IMR-90 (cell line): ENCODE results near the gene RIOX2. TPM values are rescaled to one million over a fixed set of nuclear protein-coding genes. Genes with fewer than 3 reads are reported as not detected.

Experiments used
- ATAC-seq: fragments of 200-7000 bp; cut with Tn5 transposase; 2 replicates; pipeline ENCODE4 v1.9.1; 2020; ENCODE audit warnings: low read depth, mild to moderate bottlenecking, moderate library complexity
- BruUV-seq: library from RNA; stranded (reverse); fragments of 400-500 nt; replicated peaks from 2 replicates; lab custom pipeline; 2021; lab: Mats Ljungman, UMichigan
- CTCF ChIA-PET: fragments of 300-600 bp; formaldehyde crosslinking; extraction: SDS; loops from one replicate; lab custom pipeline; 2021; ENCODE audit warnings: antibody characterized with exemption; lab: Yijun Ruan, JAX
- POLR2A ChIA-PET: fragments of 300-600 bp; sonication (Branson Sonifier 250); formaldehyde crosslinking; loops from one replicate; lab custom pipeline; 2022; ENCODE audit warnings: antibody characterized with exemption; ENCODE audit not compliant: unreplicated experiment; lab: Charles Lee
- DNase-seq: peaks from one replicate; pipeline ENCODE4 v3.0.0; 2013
- H2AFZ ChIP-seq: replicated peaks from 2 replicates; pipeline ENCODE3; 2013; ENCODE audit warnings: low read length, mild to moderate bottlenecking; ENCODE audit not compliant: poor library complexity
- H2AK5ac ChIP-seq: 2 replicates; pipeline ENCODE4 v1.6.1; 2013; ENCODE audit warnings: low read depth, low read length, inconsistent platforms
- H2AK9ac ChIP-seq: replicated peaks from 2 replicates; pipeline ENCODE3; 2013; ENCODE audit warnings: mild to moderate bottlenecking, low read depth, low read length, moderate library complexity; ENCODE audit not compliant: poor library complexity
- H2BK120ac ChIP-seq: 2 replicates; pipeline ENCODE4 v1.6.1; 2013; ENCODE audit warnings: low read depth, low read length, inconsistent platforms
- H2BK15ac ChIP-seq: 3 replicates; pipeline ENCODE4 v1.6.1; 2013; ENCODE audit warnings: low read depth, low read length, inconsistent platforms
- H2BK20ac ChIP-seq: 2 replicates; pipeline ENCODE4 v1.6.1; 2013; ENCODE audit warnings: low read depth, mild to moderate bottlenecking, inconsistent platforms, low read length, moderate library complexity
- H2BK5ac ChIP-seq: 2 replicates; pipeline ENCODE4 v1.6.1; 2013; ENCODE audit warnings: mild to moderate bottlenecking, low read depth, low read length, inconsistent platforms; ENCODE audit not compliant: poor library complexity, severe bottlenecking
- H3K14ac ChIP-seq: replicated peaks from 2 replicates; pipeline ENCODE4 v1.6.1; 2013; ENCODE audit warnings: low read depth, low read length, inconsistent platforms
- H3K18ac ChIP-seq: 2 replicates; pipeline ENCODE4 v1.6.1; 2013; ENCODE audit warnings: low read depth, low read length, control low read depth
- H3K23ac ChIP-seq: 2 replicates; pipeline ENCODE4 v1.6.1; 2013; ENCODE audit warnings: low read depth, low read length, inconsistent platforms
- H3K27ac ChIP-seq: 2 replicates; pipeline ENCODE4 v1.5.1; 2013; ENCODE audit warnings: mild to moderate bottlenecking, control low read depth, low read length; ENCODE audit not compliant: insufficient read depth
- H3K27me3 ChIP-seq: 2 replicates; pipeline ENCODE4 v1.6.1; 2013; ENCODE audit warnings: low read length; ENCODE audit not compliant: control insufficient read depth, insufficient read depth
- H3K36me3 ChIP-seq: 2 replicates; pipeline ENCODE4 v1.6.1; 2013; ENCODE audit warnings: low read length, mixed read lengths; ENCODE audit not compliant: control insufficient read depth, insufficient read depth
- H3K4ac ChIP-seq: 2 replicates; pipeline ENCODE4 v1.6.1; 2013; ENCODE audit warnings: low read depth, low read length, inconsistent platforms
- H3K4me1 ChIP-seq: 2 replicates; pipeline ENCODE4 v1.6.1; 2013; ENCODE audit warnings: low read length, mixed read lengths; ENCODE audit not compliant: control insufficient read depth, insufficient read depth
- H3K4me2 ChIP-seq: 2 replicates; pipeline ENCODE4 v1.6.1; 2013; ENCODE audit warnings: low read depth, mild to moderate bottlenecking, control low read depth, low read length, moderate library complexity
- H3K4me3 ChIP-seq: 2 replicates; pipeline ENCODE4 v1.5.1; 2013; ENCODE audit warnings: low read depth, mild to moderate bottlenecking, control low read depth, low read length, moderate library complexity; ENCODE audit not compliant: insufficient read depth
- H3K56ac ChIP-seq: 2 replicates; pipeline ENCODE4 v1.6.1; 2013; ENCODE audit warnings: low read length, inconsistent platforms; ENCODE audit not compliant: insufficient read depth; ENCODE audit errors: extremely low read depth
- H3K79me1 ChIP-seq, 2 experiments: 2 replicates each; pipeline ENCODE4 v1.6.1; 2013; ENCODE audit warnings: low read length in 2 of 2, inconsistent platforms in 1 of 2, low read depth in 1 of 2
- H3K9ac ChIP-seq: 2 replicates; pipeline ENCODE4 v1.6.1; 2013; ENCODE audit warnings: low read depth, low read length, control low read depth
- H3K9me1 ChIP-seq: 2 replicates; pipeline ENCODE4 v1.6.1; 2013; ENCODE audit warnings: low read length, inconsistent platforms; ENCODE audit not compliant: insufficient read depth
- H3K9me3 ChIP-seq: 2 replicates; pipeline ENCODE4 v1.6.1; 2013; ENCODE audit warnings: low read length; ENCODE audit not compliant: control insufficient read depth, insufficient read depth
- H4K20me1 ChIP-seq: 2 replicates; pipeline ENCODE4 v1.6.1; 2013; ENCODE audit warnings: low read length, inconsistent platforms; ENCODE audit not compliant: insufficient read depth
- H4K5ac ChIP-seq: 2 replicates; pipeline ENCODE4 v1.6.1; 2013; ENCODE audit warnings: mild to moderate bottlenecking, low read depth, low read length, control low read depth
- H4K8ac ChIP-seq, 2 experiments: 2 replicates each; pipeline ENCODE4 v1.6.1; 2013; ENCODE audit warnings: low read depth in 2 of 2, low read length in 2 of 2, control low read depth in 1 of 2, inconsistent platforms in 1 of 2
- H4K91ac ChIP-seq: 2 replicates; pipeline ENCODE4 v1.6.1; 2013; ENCODE audit warnings: low read depth, low read length, inconsistent platforms; ENCODE audit not compliant: insufficient read depth
- BHLHE40 ChIP-seq: fragments of 150-350 bp; IDR thresholded peaks from 2 replicates; pipeline ENCODE4 v1.6.1; 2016; ENCODE audit warnings: mild to moderate bottlenecking, low read depth, low read length
- CHD1 ChIP-seq: IDR thresholded peaks from 2 replicates; pipeline ENCODE4 v1.6.1; 2012; ENCODE audit warnings: low read depth, low read length, improper control_type of control experiment
- MAFK ChIP-seq: IDR thresholded peaks from 2 replicates; pipeline ENCODE4 v1.6.1; 2012; ENCODE audit warnings: low read depth, low read length, improper control_type of control experiment
- MXI1 ChIP-seq: IDR thresholded peaks from 2 replicates; pipeline ENCODE4 v1.6.1; 2012; ENCODE audit warnings: low read depth, mild to moderate bottlenecking, low read length, moderate library complexity, borderline replicate concordance
- NFE2L2 ChIP-seq: fragments of 150-350 bp; IDR thresholded peaks from 2 replicates; pipeline ENCODE4 v1.6.1; 2016; ENCODE audit warnings: low read depth, mild to moderate bottlenecking, low read length
- RAD21 ChIP-seq: IDR thresholded peaks from 2 replicates; pipeline ENCODE4 v1.6.1; 2012; ENCODE audit warnings: low read length, improper control_type of control experiment
- RFX5 ChIP-seq: IDR thresholded peaks from 2 replicates; pipeline ENCODE4 v1.8.0; 2012; ENCODE audit warnings: low read depth, mild to moderate bottlenecking, low read length, moderate library complexity
- SMC3 ChIP-seq: fragments of 150-350 bp; IDR thresholded peaks from 2 replicates; pipeline ENCODE4 v1.6.1; 2016; ENCODE audit warnings: low read depth, mild to moderate bottlenecking, antibody characterized with exemption, low read length, moderate library complexity
- WGBS, 2 experiments: methylation state at CpG; one replicate each; pipeline versions ENCODE4 v1.1.5 to v1.1.7; 2013; ENCODE audit warnings: missing lambda C conversion rate in 2 of 2; ENCODE audit not compliant: insufficient read length in 1 of 2; ENCODE audit errors: extremely low coverage in 2 of 2; 5-methylcytosine and 5-hydroxymethylcytosine counted together
- dilution Hi-C: fragments of 300-500 bp; cut with HindIII; formaldehyde crosslinking; loops from one replicate; pipeline ENCODE4 v1.14.3; 2018; ENCODE audit warnings: low sequenced_read_pairs; ENCODE audit not compliant: unreplicated experiment
- in situ Hi-C: fragments of 300-500 bp; cut with MboI; formaldehyde crosslinking; loops from 3 replicates; pipeline ENCODE4 v1.14.3; 2019; ENCODE audit warnings: low sequenced_read_pairs, inconsistent platforms, mixed read lengths
- intact Hi-C: fragments of 100-400 bp; cut with micrococcal nuclease; formaldehyde crosslinking; loops from 2 replicates; pipeline ENCODE4 v1.10.0; 2022
- polyA plus RNA-seq, 3 experiments: library from polyadenylated mRNA; depleted of rRNA; stranded (reverse); fragments of >200 nt; gene quantifications; 2 replicates each; pipeline ENCODE4 v1.2.3, GENCODE V29; 2012; ENCODE audit warnings: low replicate concordance in 1 of 3
- total RNA-seq: library from RNA; depleted of rRNA; stranded (reverse); fragments of >200 nt; gene quantifications from 2 replicates; pipeline ENCODE4 v1.2.3, GENCODE V29; 2012
- TF ChIP-seq, protein P1 (sequence below): conservative IDR thresholded peaks from 2 replicates; pipeline ENCODE4 v1.5.1; 2012; ENCODE audit warnings: mild to moderate bottlenecking, low read depth, low read length, improper control_type of control experiment
- TF ChIP-seq, protein P2 (sequence below): fragments of 150-350 bp; IDR thresholded peaks from 2 replicates; pipeline ENCODE4 v1.6.1; 2017; ENCODE audit warnings: mild to moderate bottlenecking, antibody characterized with exemption, low read length, low read depth

Gene RIOX2
- total and polyA plus RNA-seq, 2 of the 4 experiments (the other 2 are of a cell fraction): 17.2 to 26.7 TPM

DNA sequence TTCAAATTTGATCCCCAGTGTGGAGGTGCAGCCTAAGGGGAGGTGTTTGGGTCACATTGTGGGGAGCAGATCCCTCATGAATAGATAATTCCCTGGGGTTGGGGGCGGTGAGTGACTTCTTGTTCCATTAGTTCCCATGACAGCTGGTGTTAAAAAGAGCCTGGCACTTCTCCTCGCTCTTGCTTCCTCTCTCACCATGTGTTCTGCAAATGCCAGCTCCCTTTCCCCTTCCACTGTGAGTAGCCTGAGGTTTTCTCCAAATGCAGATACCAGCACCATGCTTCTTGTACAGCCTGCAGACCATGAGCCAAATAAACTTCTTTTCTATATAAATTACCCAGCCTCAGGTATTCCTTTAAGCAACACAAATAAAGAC is 23.1 kb downstream of the RIOX2 start:
- Histone ChIP-seq H3K56ac (no peak overlapping the region), H3K79me1 (peaks cover 0 to 5% of the 10 kb centered on the region in 2 experiments; a peak in 1 of 4 replicates), H3K36me3 (peaks cover 30% of the 10 kb centered on the region), H4K20me1 (no peaks in the 10 kb centered on the region), H2BK15ac (no peak overlapping the region), H2AK5ac (no peak overlapping the region), H3K9me1 (0 out of 2 replicates have a peak, but pooled peaks cover 2% of the 10 kb centered on the region), H3K4me1 (peaks cover 5% of the 10 kb centered on the region), H3K4me3 (no peak overlapping the region), H4K91ac (no peak overlapping the region), H3K9ac (no peak overlapping the region), H2AFZ (no peak overlapping the region), H3K23ac (no peak overlapping the region), H3K9me3 (no peaks in the 10 kb centered on the region), H3K4me2 (no peak overlapping the region), H4K8ac (no peak overlapping the region), H3K14ac (no peak overlapping the region), H3K4ac (no peak overlapping the region), H2BK20ac (no peak overlapping the region), H2AK9ac (no peak overlapping the region), H3K18ac (no peak overlapping the region), H2BK5ac (no peak overlapping the region), H3K27ac (no peak overlapping the region), H3K27me3 (no peaks in the 10 kb centered on the region), H2BK120ac (no peak overlapping the region), H4K5ac (no peak overlapping the region)
- DNase-seq: no peak
- no peak for ATAC-seq
- no CpG with 5 or more reads among the region's 2 CpGs for WGBS, 2 experiments
- in situ Hi-C loops (no loop called here), intact Hi-C loops (no loop called here), dilution Hi-C loops (no loop called here)
- CTCF ChIA-PET: interaction anchor here (1.2 kb wide), 1 partner anchor 74 kb away, joined by 3 read pairs; no protein-coding TSS in a partner anchor
- POLR2A ChIA-PET: no interaction called here
- no TSS peak for BruUV-seq
- TF ChIP-seq RFX5: no peak
- no peak for TF ChIP-seq SMC3
- no peak for TF ChIP-seq CHD1
- TF ChIP-seq RAD21: no peak
- no peak for TF ChIP-seq MAFK
- TF ChIP-seq, protein P1, sequence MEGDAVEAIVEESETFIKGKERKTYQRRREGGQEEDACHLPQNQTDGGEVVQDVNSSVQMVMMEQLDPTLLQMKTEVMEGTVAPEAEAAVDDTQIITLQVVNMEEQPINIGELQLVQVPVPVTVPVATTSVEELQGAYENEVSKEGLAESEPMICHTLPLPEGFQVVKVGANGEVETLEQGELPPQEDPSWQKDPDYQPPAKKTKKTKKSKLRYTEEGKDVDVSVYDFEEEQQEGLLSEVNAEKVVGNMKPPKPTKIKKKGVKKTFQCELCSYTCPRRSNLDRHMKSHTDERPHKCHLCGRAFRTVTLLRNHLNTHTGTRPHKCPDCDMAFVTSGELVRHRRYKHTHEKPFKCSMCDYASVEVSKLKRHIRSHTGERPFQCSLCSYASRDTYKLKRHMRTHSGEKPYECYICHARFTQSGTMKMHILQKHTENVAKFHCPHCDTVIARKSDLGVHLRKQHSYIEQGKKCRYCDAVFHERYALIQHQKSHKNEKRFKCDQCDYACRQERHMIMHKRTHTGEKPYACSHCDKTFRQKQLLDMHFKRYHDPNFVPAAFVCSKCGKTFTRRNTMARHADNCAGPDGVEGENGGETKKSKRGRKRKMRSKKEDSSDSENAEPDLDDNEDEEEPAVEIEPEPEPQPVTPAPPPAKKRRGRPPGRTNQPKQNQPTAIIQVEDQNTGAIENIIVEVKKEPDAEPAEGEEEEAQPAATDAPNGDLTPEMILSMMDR: no peak
- TF ChIP-seq NFE2L2: no peak
- no peak for TF ChIP-seq BHLHE40
- TF ChIP-seq MXI1: no peak
- TF ChIP-seq, protein P2, sequence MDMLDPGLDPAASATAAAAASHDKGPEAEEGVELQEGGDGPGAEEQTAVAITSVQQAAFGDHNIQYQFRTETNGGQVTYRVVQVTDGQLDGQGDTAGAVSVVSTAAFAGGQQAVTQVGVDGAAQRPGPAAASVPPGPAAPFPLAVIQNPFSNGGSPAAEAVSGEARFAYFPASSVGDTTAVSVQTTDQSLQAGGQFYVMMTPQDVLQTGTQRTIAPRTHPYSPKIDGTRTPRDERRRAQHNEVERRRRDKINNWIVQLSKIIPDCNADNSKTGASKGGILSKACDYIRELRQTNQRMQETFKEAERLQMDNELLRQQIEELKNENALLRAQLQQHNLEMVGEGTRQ: no peak
